SK-N-SH (cell line): ENCODE results near the gene SAA1.

ENCODE experiments used
- CTCF ChIP-seq: fragments of 200-600 bp; sonication (generic); IDR thresholded peaks from 2 replicates; pipeline ENCODE4 v1.6.1; 2017; ENCODE audit warnings: antibody characterized with exemption, mild to moderate bottlenecking, moderate library complexity
- EZH2phosphoT487 ChIP-seq: fragments of 200-600 bp; sonication (generic); IDR thresholded peaks from 2 replicates; pipeline ENCODE4 v1.6.1; 2017; ENCODE audit warnings: low read depth, mixed run types, mild to moderate bottlenecking, antibody characterized with exemption, moderate library complexity, borderline replicate concordance
- FOXJ3 ChIP-seq: sonication (generic); formaldehyde crosslinking; IDR thresholded peaks from 2 replicates; pipeline ENCODE4 v1.5.1; 2020; ENCODE audit warnings: mild to moderate bottlenecking, missing genetic modification reagents
- GABPA ChIP-seq: IDR thresholded peaks from 2 replicates; pipeline ENCODE4 v1.4.0; 2012; ENCODE audit warnings: low read depth, mild to moderate bottlenecking
- GATA2 ChIP-seq: sonication (generic); formaldehyde crosslinking; IDR thresholded peaks from 2 replicates; pipeline ENCODE4 v1.5.0; 2020; ENCODE audit warnings: mild to moderate bottlenecking, missing genetic modification reagents
- MAX ChIP-seq: IDR thresholded peaks from 2 replicates; pipeline ENCODE4 v1.4.0; 2012; ENCODE audit warnings: low read depth
- MXI1 ChIP-seq: IDR thresholded peaks from 2 replicates; pipeline ENCODE4 v1.6.1; 2012; ENCODE audit warnings: mild to moderate bottlenecking, low read depth, low read length, improper control_type of control experiment
- POLR2AphosphoS5 ChIP-seq: IDR thresholded peaks from 2 replicates; pipeline ENCODE4 v1.6.1; 2012; ENCODE audit warnings: low read depth, low read length
- RCOR1 ChIP-seq: fragments of 150-350 bp; IDR thresholded peaks from 2 replicates; pipeline ENCODE4 v1.6.1; 2017; ENCODE audit warnings: antibody characterized with exemption, low read length
- SIN3A ChIP-seq: IDR thresholded peaks from 2 replicates; pipeline ENCODE4 v1.6.1; 2012; ENCODE audit warnings: low read depth, mild to moderate bottlenecking, low read length, moderate library complexity, borderline replicate concordance
- SMC3 ChIP-seq: IDR thresholded peaks from 2 replicates; pipeline ENCODE4 v1.6.1; 2012; ENCODE audit warnings: low read depth, low read length, improper control_type of control experiment

- TF ChIP-seq POLR2AphosphoS5 (no peak), SIN3A (no peak), CTCF (no peak), FOXJ3 (CRISPR knock-in tag) (no peak), MAX (no peak), GABPA (no peak), EZH2phosphoT487 (no peak), RCOR1 (no peak), GATA2 (CRISPR knock-in tag) (no peak), SMC3 (no peak), MXI1 (no peak)
Observed at GRCh38 chr11:18253233-18253632, 12.8 kb upstream of the SAA1 start.
